NCI-H1105 (cell line): ENCODE results near the gene DKC1.
A peak's percentile ranks its signal among the peaks of the same experiment; 100 is the strongest.

ENCODE experiments used
- DNase-seq: peaks from one replicate; lab custom pipeline; 2025; lab: John Stamatoyannopoulos, UW

The DKC1 gene

DNA sequence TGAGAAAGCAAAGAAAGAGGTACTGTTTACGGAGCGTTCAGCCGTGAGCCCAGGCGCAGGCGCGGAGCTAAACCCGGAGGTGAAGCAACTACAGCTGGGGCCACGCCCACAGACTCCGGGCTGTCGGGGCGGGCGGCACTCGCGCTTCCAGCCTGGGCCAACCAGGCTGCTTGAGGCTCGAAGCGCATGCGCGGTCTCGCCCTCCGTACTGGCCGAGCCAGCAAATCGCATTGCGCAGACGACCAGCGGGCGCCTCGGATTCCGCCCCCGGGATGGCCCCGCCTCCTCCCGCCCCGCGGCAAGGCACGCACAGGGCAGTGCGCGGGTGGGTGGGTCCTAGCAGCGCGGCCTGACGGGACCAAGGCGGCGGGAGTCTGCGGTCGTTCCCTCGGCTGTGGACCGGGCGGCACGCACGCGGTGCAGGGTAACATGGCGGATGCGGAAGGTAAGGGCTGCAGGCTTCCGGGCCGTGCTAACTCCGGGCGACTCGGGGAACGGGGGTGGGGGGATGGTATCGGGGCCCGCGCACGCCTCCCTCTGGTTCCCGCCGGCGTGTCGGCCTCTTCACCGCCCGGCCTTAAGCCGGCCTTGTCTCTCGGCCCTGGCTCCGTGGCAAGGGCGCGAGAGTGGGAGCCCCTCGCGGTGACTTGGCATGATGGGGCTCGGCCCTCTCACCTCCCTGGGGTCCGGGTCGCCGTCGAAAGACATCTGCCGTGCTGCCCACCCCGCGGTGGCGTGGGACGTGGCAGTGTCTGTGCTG, at the start of gene DKC1:
TSS of gene DKC1 (plus strand) at position 328 of the 760 bp plus-strand sequence. CDS start at position 430, 102 bp downstream.
- peak; percentile 99 for DNase-seq

DNA sequence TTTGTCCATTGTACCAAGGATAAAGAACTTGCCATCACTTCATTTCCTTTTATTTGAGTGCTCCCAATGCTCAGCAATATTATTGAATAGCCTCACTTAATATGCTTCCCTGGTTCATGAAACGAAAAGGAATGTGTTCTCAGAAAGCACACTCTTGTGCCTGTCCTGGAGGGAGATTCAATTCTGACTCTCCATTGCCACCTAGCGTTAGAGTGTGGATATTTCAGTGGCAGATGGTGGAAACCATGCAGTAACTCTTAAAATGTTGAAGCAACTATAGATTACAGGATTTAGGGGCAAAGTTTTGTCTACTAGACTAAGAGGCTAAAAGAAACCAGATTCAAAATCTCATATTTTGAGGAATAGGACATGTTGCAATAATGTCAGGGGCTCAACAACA, 47.7 kb upstream of the DKC1 start:
- peak; percentile 33 for DNase-seq

DNA sequence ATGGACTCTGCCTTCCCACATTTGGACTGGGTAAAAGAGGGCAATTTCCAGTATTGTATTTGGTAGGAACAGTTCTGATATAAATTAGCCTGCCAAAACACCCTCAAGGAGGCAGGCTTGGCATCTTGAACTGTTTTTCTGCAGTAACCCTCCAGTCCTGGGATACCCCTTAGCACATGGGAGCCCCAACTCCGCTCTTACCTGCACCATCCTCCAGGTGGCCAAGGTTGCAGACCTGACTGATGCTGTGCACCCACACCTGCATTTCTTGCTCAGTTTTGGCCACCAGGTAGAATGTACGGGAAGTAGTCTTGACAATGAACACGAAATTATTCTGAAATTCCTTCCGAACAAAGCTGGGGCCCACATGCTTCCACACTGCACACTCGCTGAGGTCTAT, 46.8 kb upstream of the DKC1 start:
- DNase-seq = no peak

DNA sequence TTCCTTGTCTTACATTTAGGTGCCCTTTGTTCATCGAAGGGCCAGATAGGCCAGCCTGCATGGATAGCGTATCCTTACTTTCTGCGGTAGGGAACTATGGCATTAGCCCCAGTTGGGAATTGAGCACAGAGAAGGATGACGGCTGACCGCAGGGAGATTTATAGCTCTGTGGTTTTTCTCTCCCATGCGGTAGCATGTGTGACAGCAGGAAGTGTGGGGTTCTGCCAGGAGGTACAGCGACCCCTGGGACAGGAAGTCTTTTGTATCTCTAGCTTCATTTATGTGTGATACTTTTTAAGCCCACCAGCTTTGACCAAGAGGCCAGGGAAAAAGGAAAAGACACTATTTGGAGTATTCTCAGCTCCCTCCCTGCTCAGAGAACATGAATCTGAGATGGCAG, 44.8 kb upstream of the DKC1 start:
- DNase-seq = no peak

DNA sequence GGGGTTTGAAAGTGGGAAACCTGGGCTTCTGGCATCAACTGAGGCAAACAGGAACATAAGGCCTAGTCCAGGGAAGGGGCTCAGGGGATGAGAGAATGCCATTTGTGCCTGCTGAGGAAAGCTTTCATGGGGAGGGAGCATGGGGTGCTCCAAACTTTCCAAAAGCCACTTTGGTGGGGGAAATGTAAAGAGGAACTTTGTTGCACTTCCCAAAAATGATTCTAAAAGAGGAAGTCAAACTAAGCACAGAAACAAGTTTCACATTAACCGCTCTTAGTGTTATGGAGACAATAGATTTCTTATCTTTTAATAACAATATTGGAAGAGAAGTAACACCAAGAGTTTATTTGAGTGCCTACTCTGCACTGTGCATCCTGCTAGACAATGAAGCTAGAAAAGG, 44.0 kb upstream of the DKC1 start:
- no peak for DNase-seq

DNA sequence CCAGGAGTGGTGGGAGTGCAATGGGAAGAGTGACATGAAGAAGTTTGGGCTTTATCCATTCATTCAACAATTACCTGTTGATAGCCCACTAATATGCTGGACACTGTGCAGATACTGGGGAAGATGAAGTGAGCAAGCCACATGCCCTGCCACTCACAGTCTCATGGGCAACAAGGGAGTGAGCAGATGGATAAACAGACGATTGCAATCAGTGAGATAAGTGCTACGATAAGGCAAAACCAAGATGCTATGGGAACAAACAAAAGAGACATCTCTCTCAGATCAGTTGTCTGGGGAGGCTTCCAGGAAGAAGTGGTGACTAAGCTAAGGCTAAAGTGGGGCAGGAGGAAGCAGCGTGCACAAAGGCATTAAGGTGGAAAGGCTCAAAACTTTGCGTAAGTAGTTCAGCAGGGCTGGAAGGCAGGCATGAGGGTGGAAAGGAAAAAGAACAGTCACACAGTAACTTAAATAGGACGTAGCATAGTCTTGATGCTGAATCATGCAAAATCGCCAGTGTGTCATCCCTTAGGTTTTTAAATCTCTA, 43.5 kb upstream of the DKC1 start:
- no peak for DNase-seq

DNA sequence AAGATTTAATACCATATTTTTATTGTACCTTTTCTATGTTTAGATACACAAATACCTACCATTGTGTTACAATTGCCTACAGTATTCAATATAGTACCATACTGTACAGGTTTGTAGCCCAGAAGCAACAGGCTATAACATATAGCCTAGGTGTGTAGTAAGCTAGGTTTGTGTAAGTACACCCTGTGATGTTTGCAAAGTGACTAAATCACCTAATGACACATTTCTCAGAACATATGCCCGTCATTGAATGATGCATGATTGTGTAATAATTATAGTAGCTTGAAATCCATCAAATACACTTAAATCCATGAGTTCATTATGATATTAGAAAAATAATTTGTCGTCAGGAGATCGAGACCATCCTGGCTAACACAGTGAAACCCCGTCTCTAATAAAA, 42.6 kb upstream of the DKC1 start:
- no peak for DNase-seq

DNA sequence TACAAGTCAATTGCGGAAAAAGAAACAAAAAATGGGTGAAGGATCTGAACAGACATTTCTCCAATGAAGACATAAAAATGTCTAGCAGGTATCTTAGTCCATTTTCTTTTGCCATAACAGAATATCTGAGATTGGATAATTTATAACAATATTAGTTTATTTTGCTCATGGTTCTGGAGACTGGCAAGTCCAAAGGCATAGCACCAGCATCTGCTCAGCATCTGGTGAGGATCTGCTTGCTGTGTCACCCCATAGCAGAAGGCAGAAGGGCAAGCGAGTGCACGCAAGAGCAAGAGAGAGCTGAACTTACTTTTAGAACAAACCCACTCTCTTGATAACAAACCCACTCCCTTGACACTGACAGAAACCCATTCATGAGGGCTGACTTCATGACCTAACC, 41.5 kb upstream of the DKC1 start:
- no peak for DNase-seq

DNA sequence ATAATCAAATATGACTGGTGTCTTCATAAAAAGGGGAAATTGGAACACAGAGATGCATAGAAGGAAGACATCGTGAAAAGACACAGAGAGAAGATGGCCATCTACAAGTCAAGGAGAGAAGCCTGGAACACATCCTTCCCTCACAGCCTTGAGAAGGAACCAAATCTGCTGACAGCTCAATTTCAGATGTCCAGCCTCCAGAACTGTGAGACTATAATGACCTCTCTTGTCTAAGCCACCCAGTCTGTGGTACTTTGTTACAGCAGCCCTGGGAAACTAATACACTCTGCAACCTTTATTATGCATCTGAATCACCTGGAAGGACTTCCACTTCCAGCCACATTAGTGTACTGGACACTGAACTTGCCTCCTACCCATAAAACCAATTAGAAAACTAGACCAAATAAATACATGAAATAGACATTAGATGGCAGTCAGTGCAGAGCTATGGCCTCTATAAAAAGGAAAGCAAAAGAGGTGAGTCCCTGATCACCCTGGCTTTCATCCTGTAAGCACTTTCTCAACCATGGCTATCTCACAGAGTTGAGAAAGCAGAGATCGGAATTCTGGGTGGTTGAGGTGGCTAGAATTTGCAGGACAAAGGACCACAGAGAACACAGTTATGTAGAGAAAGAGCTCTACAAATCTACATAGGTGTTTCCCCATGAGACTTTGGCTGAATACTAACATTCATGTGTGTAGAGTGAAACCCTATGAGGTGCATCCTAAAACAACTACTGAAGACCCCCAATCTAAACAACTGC, 37.5 kb upstream of the DKC1 start:
- DNase-seq = no peak

DNA sequence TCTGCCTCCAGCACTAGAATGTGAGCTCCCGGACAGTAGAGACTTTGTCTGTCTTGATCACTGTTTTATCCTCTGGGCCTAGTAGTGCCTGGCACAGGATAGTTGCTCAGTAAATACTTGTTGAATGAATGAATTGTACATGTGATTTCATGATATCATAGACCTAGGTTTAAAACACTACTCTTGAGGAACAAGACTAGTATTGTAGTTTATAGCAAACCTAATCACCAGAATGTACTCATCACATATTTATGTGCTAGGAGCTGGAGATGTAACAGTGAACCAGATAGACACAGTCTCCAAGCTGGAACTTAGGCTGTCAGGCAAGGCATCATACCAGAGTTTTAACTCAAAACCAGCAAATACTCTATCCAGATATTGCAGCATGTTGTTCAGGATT, 35.2 kb upstream of the DKC1 start:
- DNase-seq = no peak

DNA sequence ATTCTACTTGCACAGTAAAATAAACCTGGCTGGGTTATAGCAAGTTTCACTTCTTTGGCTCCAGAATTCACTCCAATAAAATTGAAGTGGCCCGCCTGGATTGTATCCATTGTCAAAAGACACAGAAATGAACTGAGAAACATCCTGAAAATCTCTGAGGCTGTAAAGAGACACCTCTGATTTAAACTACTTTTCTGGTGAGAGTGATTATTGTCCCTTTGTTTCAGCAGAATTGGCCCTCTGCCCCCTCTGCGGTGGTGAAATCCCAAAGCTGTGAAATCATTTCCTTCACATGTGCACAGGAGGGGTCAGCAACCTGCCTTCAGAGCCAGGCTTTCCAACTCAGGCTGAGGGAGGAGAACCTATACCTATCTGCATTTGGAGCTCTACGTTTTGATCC, 34.8 kb upstream of the DKC1 start:
- no peak for DNase-seq

DNA sequence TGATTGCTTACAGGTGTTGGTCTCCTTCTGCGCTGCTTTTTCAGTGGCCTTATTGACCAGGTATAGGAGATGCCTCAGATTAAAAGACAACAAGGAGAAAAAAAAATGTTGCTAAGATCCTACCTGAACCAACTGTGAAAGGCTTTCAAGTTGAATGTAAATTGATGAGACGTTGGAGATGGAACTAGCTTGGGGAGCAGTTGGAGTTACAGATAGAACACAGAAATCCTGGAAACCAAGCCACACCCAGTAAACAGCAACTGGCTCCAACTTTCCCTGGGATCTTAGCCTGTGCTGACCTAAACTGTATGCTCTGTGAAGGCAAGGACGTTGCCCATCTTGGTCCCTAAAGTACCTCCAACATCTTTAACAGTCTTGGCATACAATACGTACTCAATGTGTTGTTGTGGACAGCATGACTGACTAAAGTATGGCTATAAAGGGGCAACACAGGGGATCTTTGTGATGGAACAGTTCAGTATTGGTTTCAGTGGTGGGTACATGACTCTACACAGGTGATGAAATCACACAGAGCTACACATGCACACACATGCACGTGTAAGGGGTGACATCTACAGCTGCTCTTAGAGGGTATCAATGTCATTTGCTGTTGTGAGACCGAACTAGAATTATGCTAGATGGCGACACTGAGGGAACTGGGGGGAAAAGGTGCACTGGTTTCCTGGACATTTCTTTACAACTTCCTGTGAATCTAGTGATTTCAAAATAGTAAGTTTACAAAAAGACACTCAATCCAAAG, 34.1 kb upstream of the DKC1 start:
- no peak for DNase-seq

DNA sequence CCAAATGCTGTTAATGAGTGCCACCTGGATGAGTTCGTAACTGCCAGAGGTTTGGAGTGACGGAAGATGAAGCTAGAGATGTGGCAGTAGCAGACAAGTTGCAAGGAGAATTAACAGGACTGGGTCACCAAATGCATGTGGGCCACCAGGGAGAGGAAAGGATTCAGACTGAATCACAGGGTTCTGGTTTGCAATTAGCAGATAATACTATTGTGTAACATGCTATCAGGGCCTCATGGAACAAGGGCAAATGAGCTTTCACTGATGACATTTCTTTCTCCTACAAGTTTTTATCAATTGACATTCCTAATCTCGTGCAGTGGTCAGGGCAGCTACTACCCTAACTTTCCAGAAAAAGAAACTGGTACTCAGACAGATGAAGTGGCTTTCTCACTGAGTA, 33.2 kb upstream of the DKC1 start:
- no peak for DNase-seq

DNA sequence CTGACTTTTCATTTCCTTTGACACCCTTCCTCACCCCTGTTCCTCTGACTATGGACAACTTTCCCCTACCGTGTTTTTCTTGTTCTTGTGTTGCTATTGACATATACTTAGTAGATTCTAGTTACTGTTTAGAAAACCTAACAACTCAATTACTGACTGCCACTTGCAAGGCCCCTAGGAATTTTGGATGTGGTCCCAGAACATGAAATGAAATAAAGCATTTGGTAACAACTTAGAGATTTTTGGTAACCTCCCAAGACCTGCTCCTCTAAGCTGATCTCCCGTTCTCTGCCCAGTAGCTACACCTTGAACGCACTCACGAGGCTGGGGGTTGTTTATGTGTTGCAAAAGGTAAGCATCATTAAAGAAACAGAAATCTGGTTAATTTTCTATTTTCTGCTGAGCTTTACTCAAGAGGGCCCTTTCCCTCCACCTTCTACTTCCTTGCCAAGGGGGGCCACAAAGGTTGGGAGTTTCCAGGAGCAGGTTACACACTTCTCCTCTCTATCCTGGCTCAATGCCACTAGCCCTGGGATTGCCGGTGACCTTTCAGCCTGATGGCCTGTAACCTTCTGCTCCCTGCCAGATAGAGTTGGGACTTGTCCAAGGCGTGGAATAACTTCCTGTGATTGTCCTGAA, 32.3 kb upstream of the DKC1 start:
- DNase-seq = no peak

DNA sequence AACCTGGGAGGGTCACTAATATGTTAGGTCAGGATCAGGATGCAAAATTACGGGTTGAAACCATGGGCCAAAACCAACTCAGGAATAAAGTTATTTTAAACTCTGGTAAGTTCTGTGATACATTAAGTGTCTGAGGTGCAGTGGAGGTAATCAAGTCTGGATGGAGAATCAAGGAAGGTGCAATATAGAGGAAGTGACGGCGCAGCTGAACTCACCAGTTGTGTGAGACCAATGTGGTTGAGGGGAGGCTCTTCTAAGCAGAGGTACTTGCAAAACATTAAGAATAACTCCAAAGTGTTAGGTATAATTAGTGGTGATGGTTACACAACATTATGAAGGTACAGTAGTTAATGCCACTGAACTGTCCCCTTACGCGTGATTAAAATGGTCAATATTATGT, 31.5 kb upstream of the DKC1 start:
- no peak for DNase-seq

DNA sequence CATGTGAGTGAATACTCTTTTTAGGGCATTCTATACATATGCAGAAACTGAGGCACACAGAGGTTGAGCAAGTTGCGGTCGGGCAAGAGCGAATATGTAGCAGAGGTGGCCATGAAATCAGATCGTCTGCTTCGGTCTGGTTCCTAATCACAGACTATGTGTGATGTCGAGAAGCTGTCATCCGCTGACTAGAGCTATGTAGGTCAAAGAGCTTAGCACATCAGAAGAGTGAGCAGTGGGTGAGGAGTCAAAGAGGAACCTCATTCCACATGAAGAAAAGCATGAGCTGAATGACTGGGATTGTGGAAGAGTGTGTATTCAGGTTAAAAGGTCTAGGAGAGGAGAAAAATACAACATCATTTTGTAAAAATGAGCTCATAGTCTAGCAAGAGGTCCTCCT, 30.8 kb upstream of the DKC1 start:
- no peak for DNase-seq

DNA sequence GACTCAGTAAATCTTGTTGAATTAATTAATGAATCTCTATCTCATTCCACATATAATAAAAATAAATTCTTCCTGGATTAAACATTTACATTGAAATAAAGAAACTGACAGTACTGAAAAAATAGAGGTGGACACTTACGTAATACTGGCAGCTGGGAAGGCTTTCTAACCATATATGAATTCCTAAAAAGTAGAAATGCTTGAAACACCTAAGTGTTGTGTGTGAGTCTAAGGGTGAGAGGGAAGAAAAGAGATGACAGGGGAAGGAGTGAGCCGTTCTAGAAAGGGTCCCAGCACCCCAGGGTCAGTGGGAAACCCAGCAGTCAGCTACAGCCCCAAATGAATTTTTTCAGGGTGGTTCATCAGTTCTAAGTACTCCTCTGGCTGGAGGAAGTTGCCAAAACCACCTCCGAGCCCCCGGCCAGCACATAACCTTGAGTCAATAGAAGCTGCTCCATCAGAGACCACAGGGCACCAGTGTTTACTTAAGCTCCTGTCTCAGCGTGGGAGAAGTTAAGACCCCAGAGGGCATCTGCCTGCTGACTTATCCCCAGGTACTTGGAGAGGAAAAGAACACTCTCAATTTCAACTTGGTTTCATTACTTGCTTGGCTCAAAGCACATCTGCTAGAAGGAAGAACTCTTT, 30.1 kb upstream of the DKC1 start:
- DNase-seq = no peak

DNA sequence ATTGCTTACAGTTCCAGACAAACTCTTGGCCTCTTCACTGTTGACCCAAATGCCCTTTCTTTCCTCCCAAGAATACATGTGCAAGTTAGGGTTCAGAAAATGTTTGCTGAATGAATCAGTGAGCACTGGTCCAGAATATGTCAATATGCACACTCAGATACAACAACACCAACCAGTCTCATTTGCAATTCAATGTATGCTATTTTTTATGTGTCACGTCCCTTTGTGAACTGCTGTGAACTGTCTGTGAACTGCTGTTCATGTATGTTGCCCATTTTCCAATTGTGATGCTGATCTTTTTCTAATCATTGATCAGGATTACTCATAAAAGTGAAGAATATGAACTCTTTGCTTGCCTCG, 29.6 kb upstream of the DKC1 start:
- DNase-seq = no peak

DNA sequence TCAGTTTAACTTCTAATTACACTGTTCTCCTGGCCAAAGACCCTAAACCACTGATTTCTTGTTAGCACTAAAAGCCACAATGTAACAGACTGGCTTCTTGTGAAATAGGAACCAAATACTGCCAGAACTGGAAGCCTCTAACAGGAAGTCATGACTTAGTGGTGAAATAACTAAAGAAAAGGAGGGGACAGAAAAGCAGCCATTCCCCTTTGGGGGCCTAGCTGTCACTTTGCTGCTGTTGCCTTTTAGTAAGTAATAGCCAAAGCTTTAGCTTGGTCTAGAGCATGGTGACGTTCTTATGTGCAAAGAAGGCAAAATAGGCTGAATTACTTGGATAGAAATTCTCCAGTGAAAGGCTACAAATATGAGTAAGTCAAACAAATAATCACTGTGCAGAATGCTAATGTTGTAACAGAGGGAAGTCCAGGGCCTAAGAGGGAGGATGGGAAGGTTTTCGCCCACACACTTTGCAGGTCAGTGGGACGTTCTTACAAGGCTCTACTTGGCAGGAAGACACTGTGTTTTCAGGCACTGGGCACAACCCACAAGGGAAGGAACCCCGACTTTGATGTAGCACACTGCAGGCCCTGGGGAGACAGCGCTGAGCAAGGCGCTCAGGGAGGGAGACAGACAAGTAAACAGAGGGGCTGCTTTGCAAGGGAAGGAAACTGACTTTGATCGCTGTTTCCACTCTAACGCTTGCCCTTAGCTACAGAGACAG, 28.4 kb upstream of the DKC1 start:
- no peak for DNase-seq

DNA sequence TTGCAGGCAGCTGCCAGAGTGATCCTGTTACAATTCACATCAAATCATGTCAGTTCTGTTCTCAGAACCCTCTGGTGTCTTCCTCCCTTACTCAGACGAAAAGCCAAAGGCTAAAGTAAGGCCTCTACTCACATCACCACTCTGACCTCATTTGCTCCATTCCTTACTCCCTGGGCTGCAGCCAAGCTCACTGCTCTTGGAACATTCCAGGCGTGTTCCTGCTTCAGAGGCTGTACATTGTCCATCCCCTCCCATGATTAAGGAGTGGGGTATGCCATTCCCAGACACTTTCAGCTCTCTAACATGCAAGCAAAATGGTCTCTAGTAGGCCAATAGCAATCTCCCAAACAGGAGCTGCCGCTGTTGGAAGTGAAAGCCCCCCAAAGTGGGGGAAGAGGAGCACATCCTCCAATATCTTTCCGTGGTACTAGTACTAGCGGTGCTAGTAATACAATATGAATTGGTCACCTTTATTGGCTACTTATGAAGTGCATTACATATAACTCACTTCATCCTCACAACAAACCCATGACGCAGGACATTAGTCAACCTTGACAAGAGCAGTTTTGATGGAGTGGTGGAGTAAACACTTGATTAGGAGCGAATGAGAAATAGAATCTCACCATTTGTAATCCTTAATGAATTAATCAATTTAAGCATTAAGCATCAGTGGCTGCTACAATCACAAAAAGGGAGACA, 26.8 kb upstream of the DKC1 start:
- no peak for DNase-seq
